ENCODE results near the gene CASP4.
"Not testable (repeated sequence)": the region's sequence is repeated elsewhere in the genome, so short reads cannot be mapped to it uniquely, and the experiment has no call there.

CASP4 gene

DNA sequence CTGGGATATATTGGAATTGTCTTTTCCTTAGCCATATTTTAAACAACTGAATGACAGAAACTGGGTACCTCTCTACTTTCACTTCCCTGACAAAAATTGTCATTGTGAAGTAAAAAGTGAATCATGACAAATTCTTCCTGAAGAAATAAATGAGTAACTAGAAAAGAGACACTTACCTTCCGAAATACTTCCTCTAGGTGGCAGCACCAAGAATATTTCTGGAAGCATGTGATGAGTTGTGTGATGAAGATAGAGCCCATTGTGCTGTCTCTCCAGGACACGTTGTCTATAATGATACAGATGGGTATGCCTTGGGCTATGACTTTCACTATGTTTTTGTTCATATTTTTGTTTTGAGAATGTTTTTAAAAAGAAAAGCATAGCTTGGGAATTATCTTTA lies 21.5 kb downstream of the CASP4 start:
- peak; percentile 82 to 86 for ATAC-seq

DNA sequence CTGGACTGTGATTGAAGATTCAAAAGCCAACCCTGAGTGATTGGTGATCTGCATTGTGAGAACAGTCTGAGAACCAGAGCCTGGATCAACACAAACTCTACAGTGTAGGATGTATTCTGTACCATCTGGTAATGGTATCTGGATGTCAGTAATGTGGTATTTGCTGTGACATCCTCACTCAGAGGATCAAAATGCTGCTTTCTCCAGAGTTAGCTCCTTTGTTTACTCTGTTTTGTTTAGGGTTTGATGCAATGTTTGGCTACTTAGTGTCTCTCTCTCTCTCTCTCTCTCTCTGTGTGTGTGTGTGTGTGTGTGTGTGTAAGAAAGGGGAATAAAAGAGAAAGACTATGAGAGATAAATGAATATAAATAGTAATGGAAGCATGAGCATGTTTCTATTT lies 24.3 kb downstream of the CASP4 start:
- ATAC-seq: no peak

DNA sequence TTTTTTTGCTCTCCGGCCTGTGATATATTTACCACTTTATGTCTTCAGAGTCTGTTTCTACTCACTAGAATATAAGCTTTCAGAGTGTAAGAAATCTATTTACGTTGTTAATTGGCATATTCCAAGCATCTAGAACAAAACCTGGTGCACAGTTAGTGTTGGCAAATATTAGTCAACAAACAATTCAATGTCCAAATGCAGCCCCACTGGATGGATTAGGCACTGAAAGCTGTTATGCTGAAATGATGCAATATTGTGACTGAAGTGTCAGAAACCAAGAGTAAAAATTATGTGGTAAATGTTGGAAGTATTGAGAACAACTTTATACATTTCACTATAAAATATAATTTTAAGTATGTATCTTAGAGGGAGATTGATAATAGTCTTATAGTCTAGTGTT lies 24.8 kb downstream of the CASP4 start:
- ATAC-seq: no peak

DNA sequence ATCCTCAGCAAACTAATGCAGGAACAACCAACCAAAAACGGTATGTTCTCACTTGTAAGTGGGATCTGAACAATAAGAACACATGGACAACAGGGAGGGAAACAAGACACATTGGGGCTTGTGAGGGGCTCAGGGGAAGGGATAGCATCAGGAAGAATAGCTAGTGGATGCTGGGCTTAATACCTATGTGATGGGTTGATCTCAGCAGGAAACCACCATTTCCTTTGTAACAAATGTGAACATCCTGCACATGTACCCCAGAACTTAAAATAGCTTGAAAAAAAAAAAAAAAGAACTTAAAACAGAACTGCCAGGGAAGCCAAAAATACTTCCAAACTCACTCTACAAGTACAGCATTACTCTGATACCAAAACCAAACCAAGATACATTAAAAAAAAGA lies 33.8 kb downstream of the CASP4 start:
- ATAC-seq: no peak

DNA sequence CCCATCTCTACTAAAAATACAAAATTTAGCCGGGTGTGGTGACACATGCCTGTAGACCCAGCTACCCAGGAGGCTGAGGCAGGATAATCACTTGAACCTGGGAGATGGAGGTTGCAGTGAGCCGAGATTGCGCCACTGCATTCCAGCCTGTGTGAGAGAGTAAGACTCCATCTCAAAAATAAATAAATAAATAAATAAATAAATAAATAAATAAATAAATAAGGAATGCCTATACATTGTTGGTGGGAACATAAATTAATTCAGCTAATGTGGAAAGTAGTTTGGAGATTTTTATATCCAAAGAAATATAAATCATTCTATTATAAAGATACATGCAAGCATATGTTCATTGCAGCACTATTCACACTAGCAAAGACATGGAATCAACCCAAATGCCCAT lies 34.3 kb downstream of the CASP4 start:
- not testable (repeated sequence) for ATAC-seq

DNA sequence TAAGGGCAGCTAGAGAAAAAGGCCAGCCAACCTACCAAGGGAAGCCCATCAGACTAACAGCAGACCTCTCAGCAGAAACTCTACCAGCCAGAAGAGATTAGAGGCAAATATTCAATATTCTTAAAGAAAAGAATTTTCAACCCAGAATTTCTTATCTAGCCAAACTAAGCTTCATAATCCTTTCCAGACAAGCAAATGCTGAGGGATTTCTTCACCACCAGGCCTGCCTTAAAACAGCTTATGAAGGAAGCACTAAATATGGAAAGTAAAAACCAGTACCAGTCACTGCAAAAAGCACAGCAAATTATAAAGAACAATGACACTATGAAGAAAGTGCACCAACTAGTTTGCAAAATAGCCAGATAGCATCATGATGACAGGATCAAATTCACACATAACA lies 39.6 kb downstream of the CASP4 start:
- no peak for ATAC-seq

DNA sequence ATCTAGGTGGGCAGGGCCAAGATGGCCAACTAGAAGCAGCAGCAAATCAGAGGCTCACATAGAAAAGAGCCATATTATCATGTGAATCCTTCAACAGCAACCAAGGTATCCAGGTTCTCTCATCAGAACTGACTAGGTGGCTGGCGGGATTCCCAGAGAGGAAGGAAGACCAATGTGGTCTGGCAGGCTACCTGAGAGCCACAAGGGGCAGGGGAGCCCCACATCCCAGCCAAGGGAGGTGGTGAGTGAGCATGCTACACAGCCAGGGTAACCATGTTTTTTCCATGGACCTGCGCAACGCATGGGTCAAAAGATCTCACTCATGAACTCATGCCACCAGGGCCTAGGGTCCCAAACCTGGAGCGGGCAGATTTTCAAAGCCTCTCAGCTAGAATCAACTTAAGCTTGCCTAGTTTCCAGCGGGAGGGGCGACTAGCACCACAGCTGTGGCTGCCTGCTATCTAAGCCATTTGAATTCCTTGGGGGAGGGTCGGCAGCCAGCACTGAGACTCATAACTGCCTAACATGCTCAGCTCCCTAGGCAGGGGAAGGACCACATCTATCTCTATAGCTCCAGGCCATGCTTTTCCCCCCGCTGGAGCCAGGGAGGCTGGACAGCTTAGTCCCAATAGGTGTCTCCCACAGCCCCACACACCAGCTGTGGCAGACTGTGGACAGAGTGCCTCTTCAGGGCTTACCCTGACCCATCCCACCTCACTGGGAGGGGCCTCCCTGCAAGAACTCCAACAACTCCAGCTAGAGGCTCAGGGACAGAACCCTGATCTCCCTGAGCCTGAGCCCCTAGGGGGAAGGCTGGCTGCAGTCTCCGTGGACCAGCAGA lies 41.4 kb downstream of the CASP4 start:
- ATAC-seq: no peak

DNA sequence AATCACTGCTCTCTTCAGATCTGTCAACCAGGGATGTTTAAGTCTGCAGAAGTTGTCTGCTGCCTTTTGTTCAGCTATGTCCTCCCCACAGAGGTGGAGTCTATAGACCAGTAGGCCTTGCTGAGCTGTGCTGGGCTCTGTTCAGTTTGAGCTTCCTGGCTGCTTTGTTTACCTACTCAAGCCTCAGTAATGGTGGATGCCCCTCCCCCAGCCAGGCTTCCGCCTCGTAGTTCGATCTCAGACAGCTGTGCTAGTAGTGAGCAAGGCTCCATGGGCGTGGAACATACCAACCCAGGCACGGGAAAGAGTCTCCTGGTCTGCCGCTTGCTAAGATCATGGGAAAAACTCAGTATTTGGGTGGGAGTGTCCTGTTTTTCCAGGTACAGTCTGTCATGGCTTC lies 42.5 kb downstream of the CASP4 start:
- no peak for ATAC-seq

DNA sequence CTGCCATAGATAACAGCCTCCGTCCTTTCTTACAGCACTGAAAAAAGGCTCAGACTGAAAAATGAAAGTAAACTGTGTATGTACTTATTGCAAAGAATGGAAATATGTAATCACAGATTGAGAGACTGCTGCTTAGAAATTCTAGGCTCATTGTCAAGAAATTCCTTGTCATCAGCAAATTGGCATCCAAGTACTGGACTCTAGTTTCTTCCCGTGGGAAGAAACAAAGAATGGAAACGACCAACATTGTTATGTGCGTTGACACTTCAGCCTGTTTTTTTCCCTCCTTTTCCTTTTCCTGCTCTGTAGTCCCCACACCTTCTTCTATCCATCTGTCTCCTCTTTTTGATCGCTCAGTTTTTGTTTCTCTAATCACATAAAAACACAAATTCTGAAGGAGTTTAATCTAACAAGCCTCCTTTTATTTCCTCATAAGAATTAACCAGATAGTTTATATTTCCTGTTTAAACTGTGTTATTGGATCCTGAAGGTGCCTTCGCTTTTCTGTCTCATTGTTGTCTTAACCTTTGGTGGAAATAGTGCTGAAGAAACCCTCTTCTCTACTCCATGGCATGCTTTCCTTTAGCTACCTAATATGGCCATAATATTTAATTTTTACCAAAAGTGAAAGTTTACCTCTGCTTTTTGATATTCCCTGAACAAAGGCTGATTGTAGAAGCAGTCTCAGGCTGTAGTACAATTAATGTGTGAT lies 50.1 kb downstream of the CASP4 start:
- ATAC-seq: peak; percentile 62 to 77

DNA sequence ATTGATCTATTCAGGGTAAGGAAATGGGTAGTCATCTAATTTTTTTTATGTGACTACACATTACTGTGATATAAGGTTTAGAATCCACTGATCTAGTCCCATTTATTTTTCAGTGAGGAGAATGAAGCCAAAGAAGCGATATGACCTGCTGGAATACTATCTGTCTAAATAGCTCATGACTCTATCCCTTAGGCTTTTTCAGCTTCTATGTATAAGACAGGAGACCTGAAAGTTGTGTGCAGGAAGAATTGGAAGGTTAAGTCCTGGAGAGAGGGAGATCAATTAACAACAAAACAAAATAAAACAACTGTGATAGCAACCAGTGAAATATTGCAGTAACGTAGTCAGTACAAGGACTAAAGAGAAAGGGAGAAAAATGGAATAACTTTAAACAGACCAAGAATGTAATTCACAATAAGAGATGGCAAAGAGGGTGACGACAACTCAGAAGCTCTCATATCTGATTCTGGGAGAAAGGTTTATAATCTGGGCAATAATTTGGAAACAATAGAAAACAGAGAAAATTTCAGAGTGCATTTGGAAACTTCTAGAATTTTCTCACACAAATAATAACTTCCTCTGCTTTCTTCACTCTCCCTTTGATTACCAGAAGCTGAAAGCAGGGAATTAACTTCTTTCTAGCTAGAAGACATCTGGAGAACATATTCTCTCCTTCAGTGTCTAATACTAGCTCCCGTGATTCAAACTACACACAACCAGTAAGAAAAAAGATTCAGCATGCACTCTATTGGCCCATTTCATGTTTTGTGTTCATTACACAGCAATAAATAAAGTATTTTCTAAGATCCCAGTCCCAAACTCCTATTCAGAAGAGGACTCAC lies 50.9 kb downstream of the CASP4 start:
- ATAC-seq: peak; percentile 18 to 52

DNA sequence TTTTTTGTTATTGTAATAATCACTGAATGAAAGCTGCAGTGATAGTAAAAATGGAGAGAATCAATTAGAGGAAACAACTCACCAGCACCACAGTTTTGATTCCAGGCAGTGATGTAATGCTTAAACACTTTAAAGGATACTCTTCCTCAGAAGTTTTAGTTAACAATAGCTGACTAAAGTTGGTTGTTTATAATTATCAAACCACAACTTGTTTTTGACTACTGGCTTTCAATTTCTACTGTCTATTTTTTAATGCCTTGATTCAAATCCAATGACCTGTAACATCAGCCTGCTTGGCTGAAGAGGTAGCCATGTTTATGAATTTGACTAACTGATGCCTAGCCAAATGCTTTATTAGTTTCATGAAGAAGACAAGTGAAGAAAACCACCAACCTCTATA lies 51.9 kb downstream of the CASP4 start:
- peak; percentile 44 to 51 for ATAC-seq

DNA sequence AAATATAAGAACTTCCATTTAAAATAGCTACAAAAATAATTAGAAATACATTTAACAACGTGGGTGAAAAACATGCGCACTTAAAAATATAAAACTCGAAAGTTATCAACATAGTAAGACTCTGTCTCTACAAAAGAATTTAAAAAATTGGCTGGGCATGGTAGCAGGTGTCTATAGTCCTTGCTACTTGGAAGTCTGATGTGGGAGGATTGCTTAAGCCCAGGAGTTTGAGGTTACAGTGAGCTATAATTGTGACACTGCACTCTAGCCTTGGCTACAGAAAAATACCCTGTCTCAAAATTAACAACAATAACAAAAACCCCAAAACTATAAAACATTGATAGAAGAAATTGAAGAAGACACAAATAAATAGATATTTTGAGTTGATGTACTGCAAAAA lies 56.3 kb downstream of the CASP4 start:
- ATAC-seq: no peak

DNA sequence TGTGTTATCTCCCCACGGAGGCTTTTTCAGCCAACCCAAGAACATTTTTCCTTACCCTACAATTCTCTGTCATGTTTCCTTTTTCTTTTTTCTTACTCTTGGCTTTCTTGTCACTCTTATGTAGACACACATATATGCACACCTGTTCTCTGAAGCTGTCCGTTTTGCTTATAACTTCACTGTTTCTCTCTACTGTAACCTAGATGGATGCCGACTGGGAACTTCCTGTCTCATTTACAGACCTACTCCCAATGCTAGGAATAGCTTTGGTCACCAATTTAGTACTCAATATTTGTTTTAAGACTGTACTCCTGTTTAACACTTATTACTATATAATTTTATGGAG lies 60.2 kb downstream of the CASP4 start:
- ATAC-seq: no peak

DNA sequence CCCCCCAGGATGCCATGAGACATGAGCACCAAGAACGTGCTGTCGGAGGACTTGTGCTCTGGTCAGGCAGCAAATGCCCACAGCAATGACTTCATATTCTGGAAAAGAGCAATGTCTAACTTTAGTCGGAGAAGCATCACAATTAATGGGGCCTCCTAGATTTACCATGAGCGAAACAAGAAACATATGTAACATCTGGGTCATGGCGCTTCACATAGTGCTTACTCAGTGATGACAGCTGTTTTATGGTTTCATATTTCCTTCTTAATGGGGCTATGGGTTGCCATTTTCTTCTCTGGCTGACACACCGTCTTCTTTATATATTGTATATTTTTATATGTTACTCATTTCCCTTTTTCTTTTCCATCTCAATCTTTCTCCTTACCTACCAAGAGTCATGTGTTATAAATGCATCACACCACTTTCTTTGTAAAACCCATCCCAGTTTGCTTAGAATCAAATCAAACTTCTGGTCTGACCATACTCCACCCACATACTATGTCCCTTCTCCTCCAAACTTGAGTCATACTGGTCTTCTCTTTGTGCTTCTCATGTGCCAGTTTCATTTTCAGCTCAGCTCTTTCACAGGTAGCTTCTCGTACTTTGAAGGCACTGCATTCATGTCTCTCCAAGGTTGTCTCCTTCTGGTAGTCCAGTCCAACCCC lies 60.7 kb downstream of the CASP4 start:
- peak; percentile 91 for ATAC-seq

DNA sequence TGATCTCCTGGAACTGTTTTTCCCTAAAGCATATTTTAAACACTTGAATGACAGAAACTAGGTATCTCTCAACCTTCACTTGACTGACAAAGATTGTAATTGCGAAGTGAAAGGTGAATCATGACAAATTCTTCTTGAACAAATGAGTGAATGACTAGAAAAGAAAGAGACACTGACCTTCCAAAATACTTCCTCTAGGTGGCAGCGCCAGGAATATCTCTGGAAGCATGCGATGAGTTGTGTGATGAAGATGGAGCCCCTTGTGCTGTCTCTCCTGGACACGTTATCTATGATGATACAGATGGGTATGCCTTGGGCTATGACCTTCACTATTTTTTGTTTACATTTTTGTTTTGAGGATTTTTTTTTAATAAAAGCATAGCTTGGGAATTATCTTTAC lies 63.1 kb downstream of the CASP4 start:
- no peak for ATAC-seq

DNA sequence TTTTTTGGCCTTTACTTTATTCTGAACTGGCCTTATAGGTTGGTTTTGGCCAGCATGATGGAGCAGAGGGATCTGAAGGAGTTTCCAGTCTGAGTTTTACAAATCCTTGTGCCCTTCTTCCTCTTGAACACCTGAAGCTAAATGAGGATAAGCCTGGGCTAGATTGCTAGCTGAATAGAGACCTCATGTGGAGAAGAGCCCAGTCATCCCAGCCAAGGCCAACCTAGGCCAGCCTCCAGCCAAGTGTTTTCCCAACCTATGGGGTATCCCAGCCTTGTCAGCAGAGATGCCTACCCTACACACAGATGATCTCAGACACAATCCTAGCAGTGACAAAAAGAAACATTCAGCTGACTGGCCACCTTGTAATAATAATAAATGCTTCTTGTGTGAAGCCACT lies 69.1 kb downstream of the CASP4 start:
- ATAC-seq: no peak

DNA sequence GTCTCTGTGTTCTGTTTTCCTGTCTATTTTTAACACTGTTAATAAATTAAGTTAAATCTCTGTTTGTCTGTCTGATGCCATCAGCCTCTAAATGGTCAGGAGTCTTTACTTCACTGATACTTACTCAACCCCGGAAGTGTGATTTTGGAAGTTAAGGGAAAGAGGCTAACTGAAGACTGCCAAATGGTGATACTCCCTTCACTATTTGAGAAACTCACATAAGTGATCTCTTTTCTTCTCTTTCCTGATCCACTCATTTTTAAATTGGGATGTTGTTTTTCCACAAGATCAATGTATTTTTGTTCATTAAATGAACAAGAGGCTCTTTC lies 69.7 kb downstream of the CASP4 start:
- no peak for ATAC-seq

DNA sequence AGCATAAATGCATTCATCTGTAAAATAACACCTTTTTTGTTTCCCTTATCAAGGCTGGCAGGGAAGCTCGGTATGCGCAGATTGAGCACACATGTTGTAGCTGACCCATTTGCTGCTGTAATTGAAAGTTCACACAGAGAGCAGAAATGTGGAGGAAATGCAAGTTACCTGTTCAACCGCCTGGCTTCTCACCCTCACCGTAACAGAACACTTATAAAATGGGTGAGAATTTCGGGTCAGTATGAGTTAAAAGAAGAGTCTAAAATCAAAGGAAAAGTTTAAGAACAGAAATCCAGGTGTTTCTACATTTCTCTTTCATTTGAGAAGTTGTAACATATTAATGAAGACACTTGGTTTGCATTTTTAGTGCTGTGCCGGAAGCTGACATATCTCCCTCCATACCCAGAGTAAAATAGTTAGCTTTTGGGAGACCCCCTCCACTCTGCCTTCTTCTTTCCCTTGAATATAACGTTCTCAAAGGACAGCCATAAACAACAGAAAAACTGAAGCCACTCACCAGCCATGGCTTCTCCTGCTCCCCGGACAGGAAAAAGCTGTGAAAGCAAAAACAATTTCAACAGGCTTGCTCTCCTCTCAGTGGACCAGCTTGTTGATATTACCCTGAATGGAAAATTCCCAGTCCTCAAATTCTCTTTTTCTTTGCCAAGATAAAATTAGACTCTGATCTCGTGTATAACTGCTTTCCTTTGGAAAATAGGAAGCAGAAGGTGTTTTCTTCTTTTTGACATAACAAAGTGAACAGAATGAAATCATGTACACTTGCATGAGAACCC lies 70.3 kb downstream of the CASP4 start, which contains the start of gene CASP12:
CASP12 (minus strand) TSS at position 570 of the 794 bp plus-strand sequence.
- peak; percentile 68 to 85 for ATAC-seq

DNA sequence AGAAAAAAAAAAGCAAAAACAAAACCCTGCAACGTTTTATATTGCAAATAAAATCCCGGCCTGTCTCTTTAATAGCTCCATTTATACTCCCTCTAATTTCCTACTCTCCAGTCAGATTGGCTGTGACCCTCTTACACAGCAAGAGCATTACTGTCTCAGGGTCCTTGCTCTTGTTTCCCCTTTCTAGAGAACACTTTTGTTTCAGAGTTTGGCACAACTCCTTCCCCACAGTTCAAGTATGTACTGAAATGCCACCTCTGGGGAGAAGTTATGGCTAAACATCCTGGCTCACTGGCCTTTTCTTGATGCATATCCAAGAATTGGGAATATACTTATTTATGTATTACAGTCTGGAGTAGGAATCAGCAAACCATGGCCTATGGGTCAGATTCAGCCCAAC lies 72.7 kb downstream of the CASP4 start:
- no peak for ATAC-seq

DNA sequence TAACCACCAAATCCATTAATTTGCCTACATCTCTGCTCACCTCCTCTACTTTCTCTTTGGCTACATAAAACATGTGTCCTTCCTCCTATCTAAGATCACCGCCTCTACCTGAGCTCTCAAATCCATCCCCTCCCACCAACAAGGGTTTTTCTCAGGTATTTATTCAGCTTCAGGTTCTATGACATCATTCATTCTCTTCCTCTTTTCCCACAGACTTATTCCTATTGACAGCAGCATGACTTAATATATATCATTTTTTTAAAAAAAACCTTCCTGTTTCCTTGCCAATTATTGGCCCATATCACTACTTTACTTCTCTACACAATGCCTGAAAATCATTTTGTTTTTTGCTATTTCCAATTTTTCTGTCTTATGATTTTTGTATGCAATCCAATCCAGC lies 74.5 kb downstream of the CASP4 start:
- ATAC-seq: no peak

Measured in activated CD4-positive, CD25-positive, alpha-beta regulatory T cell treated with anti-CD3 and anti-CD28 coated beads, Interleukin-2, amount 50 U/mL, for 24 hours (primary cell).